GM23338 (cell line): ENCODE data around the gene MRPL48.

Experiments
- CREB1 ChIP-seq: fragments of 250-450 bp; sonication (Bioruptor Pico); IDR thresholded peaks from 2 replicates; pipeline ENCODE4 v1.5.0; 2020; ENCODE audit warnings: low read depth, mild to moderate bottlenecking, moderate library complexity
- EZH2 ChIP-seq: fragments of 200-600 bp; sonication (generic); IDR thresholded peaks from one replicate; pipeline ENCODE4 v1.8.0; 2017; ENCODE audit warnings: antibody characterized with exemption, mild to moderate bottlenecking, low read depth; ENCODE audit not compliant: unreplicated experiment
- EZH2phosphoT487 ChIP-seq: fragments of 200-600 bp; sonication (generic); IDR thresholded peaks from one replicate; pipeline ENCODE4 v1.8.1; 2018; ENCODE audit warnings: antibody characterized with exemption; ENCODE audit not compliant: unreplicated experiment
- POLR2AphosphoS5 ChIP-seq: IDR thresholded peaks from 2 replicates; pipeline ENCODE4 v1.6.1; 2016; ENCODE audit warnings: antibody characterized with exemption, low read depth
- TF ChIP-seq, protein P1 (sequence below), 2 experiments: fragments of 200-600 bp in 1 of 2; sonication (generic) in 1 of 2; conservative IDR thresholded peaks; 2 replicates each; pipeline versions ENCODE4 v1.5.1 to v1.6.1; 2016 to 2017; ENCODE audit warnings: antibody characterized with exemption in 2 of 2, low read depth in 2 of 2, mild to moderate bottlenecking in 2 of 2, moderate library complexity in 1 of 2
- TF ChIP-seq, protein P2 (sequence below): fragments of 250-450 bp; sonication (Bioruptor Pico); IDR thresholded peaks from 2 replicates; pipeline ENCODE4 v1.5.0; 2020; ENCODE audit warnings: mild to moderate bottlenecking, moderate library complexity
- TF ChIP-seq, protein P3 (sequence below): IDR thresholded peaks from one replicate; pipeline ENCODE4 v1.6.1; 2018; ENCODE audit warnings: antibody characterized with exemption; ENCODE audit not compliant: unreplicated experiment
- TF ChIP-seq, protein P4 (sequence below): IDR thresholded peaks from 2 replicates; pipeline ENCODE4 v1.6.1; 2016; ENCODE audit warnings: antibody characterized with exemption

DNA sequence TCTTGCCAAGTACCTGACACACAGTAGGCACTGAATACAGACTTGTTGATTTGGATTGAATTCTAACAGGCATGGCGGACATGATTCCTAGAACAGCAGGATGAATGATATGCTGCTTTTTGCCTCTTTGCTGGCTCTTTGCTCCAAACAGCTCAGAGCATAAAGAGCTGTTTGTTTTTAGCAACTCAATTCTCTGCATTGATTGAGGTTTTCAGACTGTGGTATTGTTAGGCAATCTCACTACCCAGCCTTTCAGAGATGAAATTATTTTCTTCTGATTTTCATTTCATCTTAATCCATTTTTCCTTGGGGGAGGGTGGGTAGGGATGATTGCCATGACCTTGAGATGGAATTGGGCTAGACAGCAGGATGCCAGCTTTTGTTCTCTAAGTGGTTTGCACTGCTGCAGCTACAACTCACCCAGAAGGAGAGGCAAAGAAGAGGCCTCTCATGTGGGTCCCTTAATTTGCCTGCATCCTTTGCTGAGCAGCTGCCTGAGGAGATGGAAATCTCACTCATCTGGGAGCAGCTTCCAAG lies 68.4 kb downstream of the MRPL48 start:
- TF ChIP-seq EZH2 (no peak), EZH2phosphoT487 (no peak), POLR2AphosphoS5 (no peak), CREB1 (no peak)
- TF ChIP-seq, protein P1, sequence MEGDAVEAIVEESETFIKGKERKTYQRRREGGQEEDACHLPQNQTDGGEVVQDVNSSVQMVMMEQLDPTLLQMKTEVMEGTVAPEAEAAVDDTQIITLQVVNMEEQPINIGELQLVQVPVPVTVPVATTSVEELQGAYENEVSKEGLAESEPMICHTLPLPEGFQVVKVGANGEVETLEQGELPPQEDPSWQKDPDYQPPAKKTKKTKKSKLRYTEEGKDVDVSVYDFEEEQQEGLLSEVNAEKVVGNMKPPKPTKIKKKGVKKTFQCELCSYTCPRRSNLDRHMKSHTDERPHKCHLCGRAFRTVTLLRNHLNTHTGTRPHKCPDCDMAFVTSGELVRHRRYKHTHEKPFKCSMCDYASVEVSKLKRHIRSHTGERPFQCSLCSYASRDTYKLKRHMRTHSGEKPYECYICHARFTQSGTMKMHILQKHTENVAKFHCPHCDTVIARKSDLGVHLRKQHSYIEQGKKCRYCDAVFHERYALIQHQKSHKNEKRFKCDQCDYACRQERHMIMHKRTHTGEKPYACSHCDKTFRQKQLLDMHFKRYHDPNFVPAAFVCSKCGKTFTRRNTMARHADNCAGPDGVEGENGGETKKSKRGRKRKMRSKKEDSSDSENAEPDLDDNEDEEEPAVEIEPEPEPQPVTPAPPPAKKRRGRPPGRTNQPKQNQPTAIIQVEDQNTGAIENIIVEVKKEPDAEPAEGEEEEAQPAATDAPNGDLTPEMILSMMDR (conservative IDR thresholded peaks at IDR 0.05; ENCODE audit: low read depth in 2 of 2), result no peak
- TF ChIP-seq, protein P2, sequence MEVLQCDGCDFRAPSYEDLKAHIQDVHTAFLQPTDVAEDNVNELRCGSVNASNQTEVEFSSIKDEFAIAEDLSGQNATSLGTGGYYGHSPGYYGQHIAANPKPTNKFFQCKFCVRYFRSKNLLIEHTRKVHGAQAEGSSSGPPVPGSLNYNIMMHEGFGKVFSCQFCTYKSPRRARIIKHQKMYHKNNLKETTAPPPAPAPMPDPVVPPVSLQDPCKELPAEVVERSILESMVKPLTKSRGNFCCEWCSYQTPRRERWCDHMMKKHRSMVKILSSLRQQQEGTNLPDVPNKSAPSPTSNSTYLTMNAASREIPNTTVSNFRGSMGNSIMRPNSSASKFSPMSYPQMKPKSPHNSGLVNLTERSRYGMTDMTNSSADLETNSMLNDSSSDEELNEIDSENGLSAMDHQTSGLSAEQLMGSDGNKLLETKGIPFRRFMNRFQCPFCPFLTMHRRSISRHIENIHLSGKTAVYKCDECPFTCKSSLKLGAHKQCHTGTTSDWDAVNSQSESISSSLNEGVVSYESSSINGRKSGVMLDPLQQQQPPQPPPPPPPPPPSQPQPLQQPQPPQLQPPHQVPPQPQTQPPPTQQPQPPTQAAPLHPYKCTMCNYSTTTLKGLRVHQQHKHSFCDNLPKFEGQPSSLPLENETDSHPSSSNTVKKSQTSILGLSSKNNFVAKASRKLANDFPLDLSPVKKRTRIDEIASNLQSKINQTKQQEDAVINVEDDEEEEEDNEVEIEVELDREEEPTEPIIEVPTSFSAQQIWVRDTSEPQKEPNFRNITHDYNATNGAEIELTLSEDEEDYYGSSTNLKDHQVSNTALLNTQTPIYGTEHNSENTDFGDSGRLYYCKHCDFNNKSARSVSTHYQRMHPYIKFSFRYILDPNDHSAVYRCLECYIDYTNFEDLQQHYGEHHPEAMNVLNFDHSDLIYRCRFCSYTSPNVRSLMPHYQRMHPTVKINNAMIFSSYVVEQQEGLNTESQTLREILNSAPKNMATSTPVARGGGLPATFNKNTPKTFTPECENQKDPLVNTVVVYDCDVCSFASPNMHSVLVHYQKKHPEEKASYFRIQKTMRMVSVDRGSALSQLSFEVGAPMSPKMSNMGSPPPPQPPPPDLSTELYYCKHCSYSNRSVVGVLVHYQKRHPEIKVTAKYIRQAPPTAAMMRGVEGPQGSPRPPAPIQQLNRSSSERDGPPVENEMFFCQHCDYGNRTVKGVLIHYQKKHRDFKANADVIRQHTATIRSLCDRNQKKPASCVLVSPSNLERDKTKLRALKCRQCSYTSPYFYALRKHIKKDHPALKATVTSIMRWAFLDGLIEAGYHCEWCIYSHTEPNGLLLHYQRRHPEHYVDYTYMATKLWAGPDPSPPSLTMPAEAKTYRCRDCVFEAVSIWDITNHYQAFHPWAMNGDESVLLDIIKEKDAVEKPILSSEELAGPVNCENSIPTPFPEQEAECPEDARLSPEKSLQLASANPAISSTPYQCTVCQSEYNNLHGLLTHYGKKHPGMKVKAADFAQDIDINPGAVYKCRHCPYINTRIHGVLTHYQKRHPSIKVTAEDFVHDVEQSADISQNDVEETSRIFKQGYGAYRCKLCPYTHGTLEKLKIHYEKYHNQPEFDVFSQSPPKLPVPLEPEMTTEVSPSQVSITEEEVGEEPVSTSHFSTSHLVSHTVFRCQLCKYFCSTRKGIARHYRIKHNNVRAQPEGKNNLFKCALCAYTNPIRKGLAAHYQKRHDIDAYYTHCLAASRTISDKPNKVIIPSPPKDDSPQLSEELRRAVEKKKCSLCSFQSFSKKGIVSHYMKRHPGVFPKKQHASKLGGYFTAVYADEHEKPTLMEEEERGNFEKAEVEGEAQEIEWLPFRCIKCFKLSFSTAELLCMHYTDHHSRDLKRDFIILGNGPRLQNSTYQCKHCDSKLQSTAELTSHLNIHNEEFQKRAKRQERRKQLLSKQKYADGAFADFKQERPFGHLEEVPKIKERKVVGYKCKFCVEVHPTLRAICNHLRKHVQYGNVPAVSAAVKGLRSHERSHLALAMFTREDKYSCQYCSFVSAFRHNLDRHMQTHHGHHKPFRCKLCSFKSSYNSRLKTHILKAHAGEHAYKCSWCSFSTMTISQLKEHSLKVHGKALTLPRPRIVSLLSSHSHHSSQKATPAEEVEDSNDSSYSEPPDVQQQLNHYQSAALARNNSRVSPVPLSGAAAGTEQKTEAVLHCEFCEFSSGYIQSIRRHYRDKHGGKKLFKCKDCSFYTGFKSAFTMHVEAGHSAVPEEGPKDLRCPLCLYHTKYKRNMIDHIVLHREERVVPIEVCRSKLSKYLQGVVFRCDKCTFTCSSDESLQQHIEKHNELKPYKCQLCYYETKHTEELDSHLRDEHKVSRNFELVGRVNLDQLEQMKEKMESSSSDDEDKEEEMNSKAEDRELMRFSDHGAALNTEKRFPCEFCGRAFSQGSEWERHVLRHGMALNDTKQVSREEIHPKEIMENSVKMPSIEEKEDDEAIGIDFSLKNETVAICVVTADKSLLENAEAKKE (CRISPR knock-in tag), result no peak
- TF ChIP-seq, protein P3, sequence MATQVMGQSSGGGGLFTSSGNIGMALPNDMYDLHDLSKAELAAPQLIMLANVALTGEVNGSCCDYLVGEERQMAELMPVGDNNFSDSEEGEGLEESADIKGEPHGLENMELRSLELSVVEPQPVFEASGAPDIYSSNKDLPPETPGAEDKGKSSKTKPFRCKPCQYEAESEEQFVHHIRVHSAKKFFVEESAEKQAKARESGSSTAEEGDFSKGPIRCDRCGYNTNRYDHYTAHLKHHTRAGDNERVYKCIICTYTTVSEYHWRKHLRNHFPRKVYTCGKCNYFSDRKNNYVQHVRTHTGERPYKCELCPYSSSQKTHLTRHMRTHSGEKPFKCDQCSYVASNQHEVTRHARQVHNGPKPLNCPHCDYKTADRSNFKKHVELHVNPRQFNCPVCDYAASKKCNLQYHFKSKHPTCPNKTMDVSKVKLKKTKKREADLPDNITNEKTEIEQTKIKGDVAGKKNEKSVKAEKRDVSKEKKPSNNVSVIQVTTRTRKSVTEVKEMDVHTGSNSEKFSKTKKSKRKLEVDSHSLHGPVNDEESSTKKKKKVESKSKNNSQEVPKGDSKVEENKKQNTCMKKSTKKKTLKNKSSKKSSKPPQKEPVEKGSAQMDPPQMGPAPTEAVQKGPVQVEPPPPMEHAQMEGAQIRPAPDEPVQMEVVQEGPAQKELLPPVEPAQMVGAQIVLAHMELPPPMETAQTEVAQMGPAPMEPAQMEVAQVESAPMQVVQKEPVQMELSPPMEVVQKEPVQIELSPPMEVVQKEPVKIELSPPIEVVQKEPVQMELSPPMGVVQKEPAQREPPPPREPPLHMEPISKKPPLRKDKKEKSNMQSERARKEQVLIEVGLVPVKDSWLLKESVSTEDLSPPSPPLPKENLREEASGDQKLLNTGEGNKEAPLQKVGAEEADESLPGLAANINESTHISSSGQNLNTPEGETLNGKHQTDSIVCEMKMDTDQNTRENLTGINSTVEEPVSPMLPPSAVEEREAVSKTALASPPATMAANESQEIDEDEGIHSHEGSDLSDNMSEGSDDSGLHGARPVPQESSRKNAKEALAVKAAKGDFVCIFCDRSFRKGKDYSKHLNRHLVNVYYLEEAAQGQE, result no peak
- TF ChIP-seq, protein P4, sequence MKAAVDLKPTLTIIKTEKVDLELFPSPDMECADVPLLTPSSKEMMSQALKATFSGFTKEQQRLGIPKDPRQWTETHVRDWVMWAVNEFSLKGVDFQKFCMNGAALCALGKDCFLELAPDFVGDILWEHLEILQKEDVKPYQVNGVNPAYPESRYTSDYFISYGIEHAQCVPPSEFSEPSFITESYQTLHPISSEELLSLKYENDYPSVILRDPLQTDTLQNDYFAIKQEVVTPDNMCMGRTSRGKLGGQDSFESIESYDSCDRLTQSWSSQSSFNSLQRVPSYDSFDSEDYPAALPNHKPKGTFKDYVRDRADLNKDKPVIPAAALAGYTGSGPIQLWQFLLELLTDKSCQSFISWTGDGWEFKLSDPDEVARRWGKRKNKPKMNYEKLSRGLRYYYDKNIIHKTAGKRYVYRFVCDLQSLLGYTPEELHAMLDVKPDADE, result no peak
